H1 (cell line): ENCODE data around the gene CPT1A. TPM values are rescaled to one million over a fixed set of nuclear protein-coding genes. Genes with fewer than 3 reads are reported as not detected.

Experiments
- CTCF ChIA-PET: fragments of 300-600 bp; sonication (Branson Sonifier 250); formaldehyde crosslinking; loops from one replicate; lab custom pipeline; 2021; ENCODE audit not compliant: partially characterized antibody; lab: Charles Lee
- POLR2A ChIA-PET: fragments of 300-600 bp; sonication (Branson Sonifier 250); formaldehyde crosslinking; loops from one replicate; lab custom pipeline; 2021; ENCODE audit warnings: inconsistent platforms; ENCODE audit not compliant: partially characterized antibody; lab: Charles Lee
- DNase-seq, 2 experiments: peaks; one replicate each; pipeline versions ENCODE4 v3.0.0 to v3.0.0-alpha.2; 2010 to 2022; ENCODE audit warnings: low spot score in 2 of 2, low read depth in 1 of 2, mixed read lengths in 1 of 2
- FAIRE-seq: peaks from 2 replicates; lab custom pipeline; 2011; peaks lifted over from hg19 to GRCh38; lab: Jason Lieb, UNC
- H2AFZ ChIP-seq: 2 replicates; pipeline ENCODE4 v1.8.1; 2012; ENCODE audit warnings: low read length, inconsistent platforms
- H2AK5ac ChIP-seq: 2 replicates; pipeline ENCODE4 v1.6.1; 2013; ENCODE audit warnings: low read depth, low read length
- H2BK120ac ChIP-seq: replicated peaks from 2 replicates; pipeline ENCODE3; 2013; ENCODE audit warnings: low read depth, low read length, inconsistent platforms
- H2BK12ac ChIP-seq: 2 replicates; pipeline ENCODE4 v1.6.1; 2013; ENCODE audit warnings: low read depth, low read length
- H2BK15ac ChIP-seq: 2 replicates; pipeline ENCODE4 v1.6.1; 2013; ENCODE audit warnings: low read length
- H2BK20ac ChIP-seq: 2 replicates; pipeline ENCODE4 v1.6.1; 2013; ENCODE audit warnings: low read length
- H2BK5ac ChIP-seq: 2 replicates; pipeline ENCODE4 v1.6.1; 2013; ENCODE audit warnings: low read depth, low read length
- H3K14ac ChIP-seq: 2 replicates; pipeline ENCODE4 v1.6.1; 2013; ENCODE audit warnings: inconsistent platforms; ENCODE audit not compliant: insufficient read length
- H3K18ac ChIP-seq: 2 replicates; pipeline ENCODE4 v1.6.1; 2013; ENCODE audit warnings: low read length; ENCODE audit errors: extremely low read depth
- H3K23ac ChIP-seq: 2 replicates; pipeline ENCODE4 v1.6.1; 2013; ENCODE audit warnings: inconsistent platforms; ENCODE audit not compliant: insufficient read length
- H3K23me2 ChIP-seq: 2 replicates; pipeline ENCODE4 v1.6.1; 2013; ENCODE audit warnings: low read depth, low read length
- H3K27ac ChIP-seq: 2 replicates; pipeline ENCODE4 v1.6.1; 2011; ENCODE audit warnings: low read depth, low read length, inconsistent platforms
- H3K27me3 ChIP-seq, 4 experiments: replicated peaks in 1 of 4; 1 replicate in 1 of 4; 2 replicates in 3 of 4; pipeline versions ENCODE4 v1.6.1 to v1.8.1; 2011 to 2013; ENCODE audit warnings: low read length in 3 of 4, mild to moderate bottlenecking in 3 of 4, inconsistent platforms in 2 of 4, mixed read lengths in 2 of 4, moderate library complexity in 1 of 4; ENCODE audit not compliant: control insufficient read depth in 3 of 4, insufficient read depth in 3 of 4; ENCODE audit errors: extremely low read depth in 1 of 4
- H3K36me3 ChIP-seq, 4 experiments: 2 replicates each; pipeline versions ENCODE4 v1.6.1 to v1.8.1; 2011 to 2013; ENCODE audit warnings: mild to moderate bottlenecking in 4 of 4, low read length in 3 of 4, moderate library complexity in 2 of 4, control low read depth in 1 of 4, inconsistent platforms in 1 of 4; ENCODE audit not compliant: insufficient read depth in 4 of 4, control insufficient read depth in 2 of 4
- H3K4ac ChIP-seq: replicated peaks from 2 replicates; pipeline ENCODE3; 2013; ENCODE audit warnings: low read length, low read depth, mixed read lengths, inconsistent platforms; ENCODE audit not compliant: insufficient read length
- H3K4me1 ChIP-seq, 4 experiments: replicated peaks in 1 of 4; 1 replicate in 1 of 4; 2 replicates in 3 of 4; pipeline versions ENCODE4 v1.6.1 to v1.8.1; 2011 to 2013; ENCODE audit warnings: low read length in 3 of 4, inconsistent platforms in 2 of 4, mixed read lengths in 1 of 4; ENCODE audit not compliant: insufficient read depth in 4 of 4, control insufficient read depth in 3 of 4
- H3K4me2 ChIP-seq, 2 experiments: 2 replicates each; pipeline versions ENCODE4 v1.6.1 to v1.8.1; 2011 to 2013; ENCODE audit warnings: low read depth in 2 of 2, low read length in 2 of 2, control low read depth in 1 of 2, inconsistent platforms in 1 of 2, mild to moderate bottlenecking in 1 of 2; ENCODE audit not compliant: insufficient read depth in 1 of 2
- H3K4me3 ChIP-seq, 4 experiments: fragments of 200-600, 300-600 bp in 1 of 4; sonication (generic), shearing (Covaris generic), sonication (Bioruptor Twin) in 1 of 4; 2 replicates each; pipeline versions ENCODE4 v1.5.1 to v1.8.1; 2011 to 2016; ENCODE audit warnings: low read length in 4 of 4, low read depth in 3 of 4, control low read depth in 2 of 4, inconsistent platforms in 2 of 4, mild to moderate bottlenecking in 2 of 4, mixed read lengths in 1 of 4, moderate library complexity in 1 of 4; ENCODE audit not compliant: insufficient read depth in 2 of 4; ENCODE audit errors: extremely low read depth in 1 of 4
- H3K56ac ChIP-seq: replicated peaks from 2 replicates; pipeline ENCODE3; 2013; ENCODE audit warnings: low read depth, mild to moderate bottlenecking, mixed read lengths, low read length, inconsistent platforms; ENCODE audit not compliant: insufficient read length
- H3K79me1 ChIP-seq: 2 replicates; pipeline ENCODE4 v1.6.1; 2013; ENCODE audit warnings: low read depth, low read length, control low read depth
- H3K79me2 ChIP-seq, 2 experiments: 2 replicates each; pipeline versions ENCODE4 v1.6.1 to v1.8.1; 2012 to 2013; ENCODE audit warnings: low read length in 2 of 2, mild to moderate bottlenecking in 2 of 2, inconsistent platforms in 1 of 2; ENCODE audit not compliant: insufficient read depth in 2 of 2, control insufficient read depth in 1 of 2
- H3K9ac ChIP-seq, 4 experiments: replicated peaks in 1 of 4; 1 replicate in 1 of 4; 2 replicates in 3 of 4; pipeline versions ENCODE4 v1.6.1 to v1.8.1; 2011 to 2013; ENCODE audit warnings: low read depth in 3 of 4, low read length in 3 of 4, control low read depth in 2 of 4, mild to moderate bottlenecking in 2 of 4, moderate library complexity in 2 of 4, inconsistent platforms in 1 of 4; ENCODE audit errors: extremely low read depth in 1 of 4
- H3K9me3 ChIP-seq, 2 experiments: 2 replicates each; pipeline versions ENCODE4 v1.6.1 to v1.8.1; 2012 to 2013; ENCODE audit warnings: mild to moderate bottlenecking in 2 of 2, moderate library complexity in 2 of 2, control low read depth in 1 of 2, inconsistent platforms in 1 of 2, low read depth in 1 of 2, low read length in 1 of 2, mixed read lengths in 1 of 2; ENCODE audit not compliant: insufficient read depth in 2 of 2
- H4K20me1 ChIP-seq, 2 experiments: replicated peaks in 1 of 2; 2 replicates each; pipeline versions ENCODE3 to v1.8.1; 2011 to 2013; ENCODE audit warnings: inconsistent platforms in 2 of 2, low read length in 2 of 2, mild to moderate bottlenecking in 1 of 2; ENCODE audit not compliant: insufficient read depth in 2 of 2, control insufficient read depth in 1 of 2
- H4K5ac ChIP-seq: 2 replicates; pipeline ENCODE4 v1.6.1; 2013; ENCODE audit warnings: low read length, low read depth, mixed read lengths, inconsistent platforms; ENCODE audit not compliant: insufficient read length
- H4K8ac ChIP-seq: 2 replicates; pipeline ENCODE4 v1.8.0; 2013; ENCODE audit warnings: mild to moderate bottlenecking, moderate library complexity, low read length, inconsistent platforms; ENCODE audit not compliant: insufficient read depth; ENCODE audit errors: extremely low read depth
- H4K91ac ChIP-seq: replicated peaks from 2 replicates; pipeline ENCODE3; 2013; ENCODE audit warnings: low read length, mixed read lengths, inconsistent platforms; ENCODE audit not compliant: insufficient read length
- ASH2L ChIP-seq: fragments of 200-600, 300-600 bp; sonication (generic); IDR thresholded peaks from one replicate; pipeline ENCODE4 v1.7.1; 2017; ENCODE audit warnings: low read length
- ATF3 ChIP-seq: IDR thresholded peaks from 2 replicates; pipeline ENCODE4 v1.6.1; 2011; ENCODE audit warnings: low read depth, mild to moderate bottlenecking, low read length; ENCODE audit not compliant: insufficient read depth
- BACH1 ChIP-seq: IDR thresholded peaks from 2 replicates; pipeline ENCODE4 v1.6.1; 2012; ENCODE audit warnings: low read length, improper control_type of control experiment
- BCL11A ChIP-seq, 2 experiments: IDR thresholded peaks; one replicate each; pipeline ENCODE4 v1.6.1; 2011; ENCODE audit warnings: low read depth in 2 of 2, low read length in 2 of 2, mild to moderate bottlenecking in 2 of 2
- FOSL1 ChIP-seq: IDR thresholded peaks from 2 replicates; pipeline ENCODE4 v1.6.1; 2011; ENCODE audit warnings: mild to moderate bottlenecking, low read depth, low read length, moderate library complexity; ENCODE audit not compliant: insufficient read depth
- HDAC2 ChIP-seq, 2 experiments: fragments of 300-600 bp in 1 of 2; sonication (generic) in 1 of 2; IDR thresholded peaks; 2 replicates each; pipeline ENCODE4 v1.6.1; 2011 to 2012; ENCODE audit warnings: low read depth in 2 of 2, low read length in 2 of 2, mild to moderate bottlenecking in 2 of 2, moderate library complexity in 2 of 2, borderline replicate concordance in 1 of 2, inconsistent platforms in 1 of 2
- JUN ChIP-seq: IDR thresholded peaks from 2 replicates; pipeline ENCODE4 v1.6.1; 2011; ENCODE audit warnings: low read depth, mild to moderate bottlenecking, improper control_type of control experiment, low read length
- MAX ChIP-seq: IDR thresholded peaks from 2 replicates; pipeline ENCODE4 v1.6.1; 2012; ENCODE audit warnings: inconsistent platforms
- POLR2AphosphoS5 ChIP-seq: IDR thresholded peaks from 2 replicates; pipeline ENCODE4 v1.6.1; 2011; ENCODE audit warnings: low read depth, low read length
- POU5F1 ChIP-seq: IDR thresholded peaks from 2 replicates; pipeline ENCODE4 v1.6.1; 2011; ENCODE audit warnings: low read depth, mild to moderate bottlenecking, low read length, moderate library complexity
- RXRA ChIP-seq: IDR thresholded peaks from 2 replicates; pipeline ENCODE4 v1.6.1; 2011; ENCODE audit warnings: low read depth, mild to moderate bottlenecking, low read length, moderate library complexity; ENCODE audit not compliant: insufficient read depth
- USF2 ChIP-seq: IDR thresholded peaks from 2 replicates; pipeline ENCODE4 v1.6.1; 2011; ENCODE audit warnings: low read length, improper control_type of control experiment
- WGBS, 2 experiments: shearing (Covaris generic) in 1 of 2; methylation state at CpG; one replicate each; pipeline versions ENCODE4 v1.1.6 to v1.1.7; 2013 to 2015; ENCODE audit warnings: low lambda C conversion rate in 2 of 2, mixed read lengths in 2 of 2, inconsistent platforms in 1 of 2, low coverage in 1 of 2, missing lambda C conversion rate in 1 of 2; ENCODE audit not compliant: insufficient replicate concordance in 2 of 2, insufficient coverage in 1 of 2, insufficient read length in 1 of 2; ENCODE audit errors: extremely low coverage in 1 of 2, missing lambda C conversion rate in 1 of 2; 5-methylcytosine and 5-hydroxymethylcytosine counted together
- polyA plus RNA-seq, 7 experiments: library from polyadenylated mRNA; depleted of rRNA in 3 of 7; stranded (reverse) in 5 of 7; unstranded in 2 of 7; fragments of >200 nt in 5 of 7; fragments of 200-250 nt in 2 of 7; gene quantifications; 1 replicate in 5 of 7; 2 replicates in 1 of 7; 4 replicates in 1 of 7; pipeline versions ENCODE4 v1.2.1 to v1.2.3, GENCODE V29; 2011 to 2013; ENCODE audit warnings: missing spikeins in 2 of 7, mixed read lengths in 2 of 7
- total RNA-seq: library from RNA; stranded (reverse); fragmentation: NEBNext Ultra II Directional; extraction: Animal tissue kit (Norgen Biotek cat#: 25700); gene quantifications from 2 replicates; pipeline ENCODE4 v1.2.1, GENCODE V29; 2021

The CPT1A gene
- total and polyA plus RNA-seq, 2 of the 8 experiments (the other 6 are each of a cell fraction or from before 2014, with no cell fraction given): 2.9 to 12.2 TPM

- no peaks in the 10 kb centered on the region for H3K79me2 ChIP-seq
- H3K4me3 ChIP-seq: no peak overlapping the region
- H4K5ac ChIP-seq: no peak overlapping the region
- POLR2A ChIA-PET: no interaction called here
- no peak for FAIRE-seq
- H3K14ac ChIP-seq: no peak overlapping the region
- no peak overlapping the region for H2BK15ac ChIP-seq
- no peaks in the 10 kb centered on the region for H3K9me3 ChIP-seq
- H2BK120ac ChIP-seq: no peak overlapping the region
- no peak overlapping the region for H3K4ac ChIP-seq
- WGBS, 2 experiments: 92% methylated on average over 15 of the region's 15 CpGs; no CpG with 5 or more reads in 1 of the 2 experiments
- no peak overlapping the region for H3K9ac ChIP-seq
- no peak overlapping the region for H2BK20ac ChIP-seq
- no peak overlapping the region for H4K8ac ChIP-seq
- H2BK5ac ChIP-seq: no peak overlapping the region
- H3K4me1 ChIP-seq: peaks cover 0 to 2% (median 0%) of the 10 kb centered on the region in 4 experiments; a peak in 2 of 7 replicates
- no peak overlapping the region for H3K23ac ChIP-seq
- TF ChIP-seq ASH2L (no peak), HDAC2 (IDR thresholded peaks at IDR 0.05; ENCODE audit: borderline replicate concordance in 1 of 2, low read depth in 2 of 2, low read length in 2 of 2) (no peak), FOSL1 (no peak), BCL11A (IDR thresholded peaks at IDR 0.05; ENCODE audit: low read depth in 2 of 2, low read length in 2 of 2) (no peak), JUN (no peak), ATF3 (no peak), POU5F1 (no peak), BACH1 (no peak), MAX (no peak), RXRA (no peak), USF2 (no peak), POLR2AphosphoS5 (no peak)
- CTCF ChIA-PET: interaction anchor here (0.5 to 1.5 kb wide), 3 partner anchors 11 to 135 kb away, joined by 3 to 9 read pairs (median 3); no protein-coding TSS in a partner anchor
- no peak overlapping the region for H2AFZ ChIP-seq
- no peak overlapping the region for H3K4me2 ChIP-seq
- H3K23me2 ChIP-seq: peaks cover 6% of the 10 kb centered on the region; the same call in 1 of the 2 replicates
- no peak overlapping the region for H3K27ac ChIP-seq
- no peak overlapping the region for H2AK5ac ChIP-seq
- no peak overlapping the region for H3K18ac ChIP-seq
- no peaks in the 10 kb centered on the region for H3K27me3 ChIP-seq
- H3K36me3 ChIP-seq: no peaks in the 10 kb centered on the region
- H2BK12ac ChIP-seq: no peak overlapping the region
- no peak overlapping the region for H3K56ac ChIP-seq
- no peak for DNase-seq
- no peak overlapping the region for H4K91ac ChIP-seq
- H3K79me1 ChIP-seq: no peaks in the 10 kb centered on the region
- H4K20me1 ChIP-seq: peaks cover 0 to 5% of the 10 kb centered on the region in 2 experiments
Measured at GRCh38 chr11:68812526-68812925, 29.2 kb downstream of the CPT1A start.
